SK-N-SH (cell line): Measurements from ENCODE around the gene SOX2.

ENCODE experiments used
- ELF1 ChIP-seq: IDR thresholded peaks from 2 replicates; pipeline ENCODE4 v1.4.0; 2012
- EP300 ChIP-seq, 2 experiments: IDR thresholded peaks; 2 replicates each; pipeline versions ENCODE4 v1.4.0 to v1.6.1; 2012; ENCODE audit warnings: borderline replicate concordance in 1 of 2, low read depth in 1 of 2, low read length in 1 of 2
- EZH2phosphoT487 ChIP-seq: fragments of 200-600 bp; sonication (generic); IDR thresholded peaks from 2 replicates; pipeline ENCODE4 v1.6.1; 2017; ENCODE audit warnings: low read depth, mixed run types, mild to moderate bottlenecking, antibody characterized with exemption, moderate library complexity, borderline replicate concordance
- FOXM1 ChIP-seq: IDR thresholded peaks from 2 replicates; pipeline ENCODE4 v1.4.0; 2012; ENCODE audit warnings: low read depth, mild to moderate bottlenecking
- GABPA ChIP-seq: IDR thresholded peaks from 2 replicates; pipeline ENCODE4 v1.4.0; 2012; ENCODE audit warnings: low read depth, mild to moderate bottlenecking
- MEF2A ChIP-seq: IDR thresholded peaks from 2 replicates; pipeline ENCODE4 v1.4.0; 2012; ENCODE audit warnings: low read depth, borderline replicate concordance
- POLR2AphosphoS5 ChIP-seq: IDR thresholded peaks from 2 replicates; pipeline ENCODE4 v1.6.1; 2012; ENCODE audit warnings: low read depth, low read length
- RXRA ChIP-seq: IDR thresholded peaks from 2 replicates; pipeline ENCODE4 v1.4.0; 2012; ENCODE audit warnings: low read depth, mild to moderate bottlenecking, borderline replicate concordance
- TF ChIP-seq, protein P1 (sequence below): fragments of 200-600 bp; sonication (generic); IDR thresholded peaks from 2 replicates; pipeline ENCODE4 v1.6.1; 2017; ENCODE audit warnings: antibody characterized with exemption, mild to moderate bottlenecking, moderate library complexity
- TF ChIP-seq, protein P2 (sequence below): IDR thresholded peaks from 2 replicates; pipeline ENCODE4 v1.4.0; 2012; ENCODE audit warnings: low read depth, borderline replicate concordance
- TF ChIP-seq, protein P3 (sequence below): IDR thresholded peaks from 2 replicates; pipeline ENCODE4 v1.4.0; 2012; ENCODE audit warnings: low read depth, borderline replicate concordance
- TF ChIP-seq, protein P4 (sequence below): fragments of 150-350 bp; IDR thresholded peaks from 2 replicates; pipeline ENCODE4 v1.6.1; 2017; ENCODE audit warnings: antibody characterized with exemption, low read length, low read depth, borderline replicate concordance
- TF ChIP-seq, protein P5 (sequence below): IDR thresholded peaks from 2 replicates; pipeline ENCODE4 v1.4.0; 2012; ENCODE audit warnings: low read depth
- TF ChIP-seq, protein P6 (sequence below): IDR thresholded peaks from 2 replicates; pipeline ENCODE4 v1.6.1; 2012; ENCODE audit warnings: mild to moderate bottlenecking, low read depth, low read length, moderate library complexity

DNA sequence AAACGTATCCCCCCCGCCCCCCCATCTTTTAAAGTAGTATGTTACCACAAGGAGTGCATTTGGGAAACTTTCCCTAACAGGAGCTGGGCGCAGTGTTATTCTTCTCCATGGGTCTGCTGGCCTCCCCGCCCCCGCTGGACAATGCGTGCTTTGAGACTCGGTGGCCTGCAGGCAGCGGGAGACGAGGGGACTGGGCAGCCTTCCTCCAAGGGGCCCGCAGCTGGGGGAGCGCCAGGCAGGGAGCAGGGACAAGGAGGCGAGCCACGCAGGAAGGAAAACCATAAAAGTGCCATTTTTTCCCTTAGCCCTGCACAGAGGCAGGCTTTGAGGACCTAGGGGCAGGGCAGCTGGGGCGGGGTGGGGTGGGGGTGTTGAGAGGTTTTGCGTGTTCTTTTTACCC, 14.1 kb downstream of the SOX2 start:
- TF ChIP-seq POLR2AphosphoS5 (no peak), RXRA (no peak), EZH2phosphoT487 (no peak), FOXM1 (no peak), ELF1 (no peak), GABPA (no peak), EP300 (IDR thresholded peaks at IDR 0.05; ENCODE audit: borderline replicate concordance in 1 of 2, low read depth in 1 of 2, low read length in 1 of 2) (no peak), MEF2A (no peak)
- TF ChIP-seq, protein P1, sequence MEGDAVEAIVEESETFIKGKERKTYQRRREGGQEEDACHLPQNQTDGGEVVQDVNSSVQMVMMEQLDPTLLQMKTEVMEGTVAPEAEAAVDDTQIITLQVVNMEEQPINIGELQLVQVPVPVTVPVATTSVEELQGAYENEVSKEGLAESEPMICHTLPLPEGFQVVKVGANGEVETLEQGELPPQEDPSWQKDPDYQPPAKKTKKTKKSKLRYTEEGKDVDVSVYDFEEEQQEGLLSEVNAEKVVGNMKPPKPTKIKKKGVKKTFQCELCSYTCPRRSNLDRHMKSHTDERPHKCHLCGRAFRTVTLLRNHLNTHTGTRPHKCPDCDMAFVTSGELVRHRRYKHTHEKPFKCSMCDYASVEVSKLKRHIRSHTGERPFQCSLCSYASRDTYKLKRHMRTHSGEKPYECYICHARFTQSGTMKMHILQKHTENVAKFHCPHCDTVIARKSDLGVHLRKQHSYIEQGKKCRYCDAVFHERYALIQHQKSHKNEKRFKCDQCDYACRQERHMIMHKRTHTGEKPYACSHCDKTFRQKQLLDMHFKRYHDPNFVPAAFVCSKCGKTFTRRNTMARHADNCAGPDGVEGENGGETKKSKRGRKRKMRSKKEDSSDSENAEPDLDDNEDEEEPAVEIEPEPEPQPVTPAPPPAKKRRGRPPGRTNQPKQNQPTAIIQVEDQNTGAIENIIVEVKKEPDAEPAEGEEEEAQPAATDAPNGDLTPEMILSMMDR: no peak
- TF ChIP-seq, protein P2, sequence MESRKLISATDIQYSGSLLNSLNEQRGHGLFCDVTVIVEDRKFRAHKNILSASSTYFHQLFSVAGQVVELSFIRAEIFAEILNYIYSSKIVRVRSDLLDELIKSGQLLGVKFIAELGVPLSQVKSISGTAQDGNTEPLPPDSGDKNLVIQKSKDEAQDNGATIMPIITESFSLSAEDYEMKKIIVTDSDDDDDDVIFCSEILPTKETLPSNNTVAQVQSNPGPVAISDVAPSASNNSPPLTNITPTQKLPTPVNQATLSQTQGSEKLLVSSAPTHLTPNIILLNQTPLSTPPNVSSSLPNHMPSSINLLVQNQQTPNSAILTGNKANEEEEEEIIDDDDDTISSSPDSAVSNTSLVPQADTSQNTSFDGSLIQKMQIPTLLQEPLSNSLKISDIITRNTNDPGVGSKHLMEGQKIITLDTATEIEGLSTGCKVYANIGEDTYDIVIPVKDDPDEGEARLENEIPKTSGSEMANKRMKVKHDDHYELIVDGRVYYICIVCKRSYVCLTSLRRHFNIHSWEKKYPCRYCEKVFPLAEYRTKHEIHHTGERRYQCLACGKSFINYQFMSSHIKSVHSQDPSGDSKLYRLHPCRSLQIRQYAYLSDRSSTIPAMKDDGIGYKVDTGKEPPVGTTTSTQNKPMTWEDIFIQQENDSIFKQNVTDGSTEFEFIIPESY: no peak
- TF ChIP-seq, protein P3, sequence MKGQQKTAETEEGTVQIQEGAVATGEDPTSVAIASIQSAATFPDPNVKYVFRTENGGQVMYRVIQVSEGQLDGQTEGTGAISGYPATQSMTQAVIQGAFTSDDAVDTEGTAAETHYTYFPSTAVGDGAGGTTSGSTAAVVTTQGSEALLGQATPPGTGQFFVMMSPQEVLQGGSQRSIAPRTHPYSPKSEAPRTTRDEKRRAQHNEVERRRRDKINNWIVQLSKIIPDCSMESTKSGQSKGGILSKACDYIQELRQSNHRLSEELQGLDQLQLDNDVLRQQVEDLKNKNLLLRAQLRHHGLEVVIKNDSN: no peak
- TF ChIP-seq, protein P4, sequence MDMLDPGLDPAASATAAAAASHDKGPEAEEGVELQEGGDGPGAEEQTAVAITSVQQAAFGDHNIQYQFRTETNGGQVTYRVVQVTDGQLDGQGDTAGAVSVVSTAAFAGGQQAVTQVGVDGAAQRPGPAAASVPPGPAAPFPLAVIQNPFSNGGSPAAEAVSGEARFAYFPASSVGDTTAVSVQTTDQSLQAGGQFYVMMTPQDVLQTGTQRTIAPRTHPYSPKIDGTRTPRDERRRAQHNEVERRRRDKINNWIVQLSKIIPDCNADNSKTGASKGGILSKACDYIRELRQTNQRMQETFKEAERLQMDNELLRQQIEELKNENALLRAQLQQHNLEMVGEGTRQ: no peak
- TF ChIP-seq, protein P5, sequence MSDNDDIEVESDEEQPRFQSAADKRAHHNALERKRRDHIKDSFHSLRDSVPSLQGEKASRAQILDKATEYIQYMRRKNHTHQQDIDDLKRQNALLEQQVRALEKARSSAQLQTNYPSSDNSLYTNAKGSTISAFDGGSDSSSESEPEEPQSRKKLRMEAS: no peak
- TF ChIP-seq, protein P6, sequence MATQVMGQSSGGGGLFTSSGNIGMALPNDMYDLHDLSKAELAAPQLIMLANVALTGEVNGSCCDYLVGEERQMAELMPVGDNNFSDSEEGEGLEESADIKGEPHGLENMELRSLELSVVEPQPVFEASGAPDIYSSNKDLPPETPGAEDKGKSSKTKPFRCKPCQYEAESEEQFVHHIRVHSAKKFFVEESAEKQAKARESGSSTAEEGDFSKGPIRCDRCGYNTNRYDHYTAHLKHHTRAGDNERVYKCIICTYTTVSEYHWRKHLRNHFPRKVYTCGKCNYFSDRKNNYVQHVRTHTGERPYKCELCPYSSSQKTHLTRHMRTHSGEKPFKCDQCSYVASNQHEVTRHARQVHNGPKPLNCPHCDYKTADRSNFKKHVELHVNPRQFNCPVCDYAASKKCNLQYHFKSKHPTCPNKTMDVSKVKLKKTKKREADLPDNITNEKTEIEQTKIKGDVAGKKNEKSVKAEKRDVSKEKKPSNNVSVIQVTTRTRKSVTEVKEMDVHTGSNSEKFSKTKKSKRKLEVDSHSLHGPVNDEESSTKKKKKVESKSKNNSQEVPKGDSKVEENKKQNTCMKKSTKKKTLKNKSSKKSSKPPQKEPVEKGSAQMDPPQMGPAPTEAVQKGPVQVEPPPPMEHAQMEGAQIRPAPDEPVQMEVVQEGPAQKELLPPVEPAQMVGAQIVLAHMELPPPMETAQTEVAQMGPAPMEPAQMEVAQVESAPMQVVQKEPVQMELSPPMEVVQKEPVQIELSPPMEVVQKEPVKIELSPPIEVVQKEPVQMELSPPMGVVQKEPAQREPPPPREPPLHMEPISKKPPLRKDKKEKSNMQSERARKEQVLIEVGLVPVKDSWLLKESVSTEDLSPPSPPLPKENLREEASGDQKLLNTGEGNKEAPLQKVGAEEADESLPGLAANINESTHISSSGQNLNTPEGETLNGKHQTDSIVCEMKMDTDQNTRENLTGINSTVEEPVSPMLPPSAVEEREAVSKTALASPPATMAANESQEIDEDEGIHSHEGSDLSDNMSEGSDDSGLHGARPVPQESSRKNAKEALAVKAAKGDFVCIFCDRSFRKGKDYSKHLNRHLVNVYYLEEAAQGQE: no peak
